ENCODE results near the gene ARSH.
"Not testable (repeated sequence)": the region's sequence is repeated elsewhere in the genome, so short reads cannot be mapped to it uniquely, and the experiment has no call there.

ARSH gene, protein sequence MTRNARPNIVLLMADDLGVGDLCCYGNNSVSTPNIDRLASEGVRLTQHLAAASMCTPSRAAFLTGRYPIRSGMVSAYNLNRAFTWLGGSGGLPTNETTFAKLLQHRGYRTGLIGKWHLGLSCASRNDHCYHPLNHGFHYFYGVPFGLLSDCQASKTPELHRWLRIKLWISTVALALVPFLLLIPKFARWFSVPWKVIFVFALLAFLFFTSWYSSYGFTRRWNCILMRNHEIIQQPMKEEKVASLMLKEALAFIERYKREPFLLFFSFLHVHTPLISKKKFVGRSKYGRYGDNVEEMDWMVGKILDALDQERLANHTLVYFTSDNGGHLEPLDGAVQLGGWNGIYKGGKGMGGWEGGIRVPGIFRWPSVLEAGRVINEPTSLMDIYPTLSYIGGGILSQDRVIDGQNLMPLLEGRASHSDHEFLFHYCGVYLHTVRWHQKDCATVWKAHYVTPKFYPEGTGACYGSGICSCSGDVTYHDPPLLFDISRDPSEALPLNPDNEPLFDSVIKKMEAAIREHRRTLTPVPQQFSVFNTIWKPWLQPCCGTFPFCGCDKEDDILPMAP
- total RNA-seq, result 0 reads per million in 2 experiments

DNA sequence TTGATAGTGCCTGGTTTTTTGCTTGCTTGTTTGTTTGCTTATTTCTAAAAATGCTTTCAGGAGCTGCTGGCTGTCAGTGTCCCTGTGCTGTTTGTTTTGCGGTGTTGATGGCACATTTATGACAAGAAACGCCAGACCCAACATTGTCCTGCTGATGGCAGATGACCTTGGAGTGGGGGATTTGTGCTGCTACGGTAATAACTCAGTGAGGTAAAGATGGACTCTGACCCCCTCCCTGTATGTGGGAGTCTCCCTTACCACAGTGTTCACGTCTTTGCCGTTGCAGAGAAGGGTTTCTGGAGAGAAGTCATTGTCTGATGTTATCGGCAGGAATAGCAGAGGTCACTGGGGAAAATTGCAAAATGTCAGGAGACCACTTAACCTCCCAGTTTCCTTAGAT is at the start of gene ARSH:
Gene ARSH (plus strand): TSS at position 52 of the 400 bp plus-strand sequence. CDS start 67 bp downstream, at position 119.
- no peak for DNase-seq (ENCODE audit: low read depth)

DNA sequence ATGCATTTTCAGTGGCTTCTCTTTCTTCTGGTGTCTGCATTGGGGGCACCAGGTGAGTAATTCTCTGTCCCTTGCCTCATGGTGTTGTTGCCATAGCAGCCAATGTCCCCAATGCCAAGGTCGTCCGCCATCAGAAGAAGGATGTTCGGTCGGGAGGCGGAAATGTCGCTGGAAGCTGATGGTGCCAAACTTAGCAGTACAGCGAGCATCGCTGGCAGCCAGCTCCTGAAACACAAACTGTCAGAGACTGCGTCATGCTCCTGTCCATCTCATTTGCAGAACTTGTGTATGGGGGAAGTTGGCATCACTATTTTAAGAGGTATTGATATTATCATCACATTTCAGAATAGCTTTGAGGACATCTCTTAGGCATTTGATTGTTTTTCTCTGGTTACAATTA is 48.1 kb upstream of the ARSH start:
- no peak for DNase-seq (ENCODE audit: low read depth)

DNA sequence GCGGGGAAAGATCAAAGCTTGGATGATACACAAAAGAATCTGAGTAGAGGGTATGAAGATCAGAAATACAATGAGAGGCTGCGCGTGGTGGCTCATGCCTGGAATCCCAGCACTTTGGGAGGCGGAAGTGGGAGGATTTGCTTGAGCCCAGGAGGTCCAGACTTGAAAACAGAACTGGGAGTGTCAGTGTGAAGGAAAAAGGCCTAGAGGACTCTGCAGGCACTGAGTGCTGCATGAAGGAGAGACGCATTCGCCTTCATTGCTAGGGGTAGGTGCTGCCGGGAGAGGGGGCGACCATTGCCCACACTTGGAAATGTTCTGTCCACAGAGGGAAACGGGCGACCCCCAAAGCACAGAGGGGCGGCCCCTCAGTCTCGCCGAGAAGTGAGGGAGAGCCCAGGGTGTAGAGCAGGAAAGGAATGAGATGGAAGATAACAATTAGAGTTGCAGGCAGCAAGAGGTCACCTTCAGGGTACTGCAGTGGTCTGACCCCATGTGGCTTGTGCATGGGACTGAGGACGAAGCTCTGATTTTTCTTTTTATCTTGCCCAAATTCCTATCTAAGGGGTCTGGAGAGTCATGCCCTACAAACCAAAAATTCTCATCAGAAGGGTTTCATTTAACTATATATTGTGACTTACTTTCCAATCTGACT is 45.4 kb upstream of the ARSH start:
- DNase-seq (ENCODE audit: low read depth), result no peak

DNA sequence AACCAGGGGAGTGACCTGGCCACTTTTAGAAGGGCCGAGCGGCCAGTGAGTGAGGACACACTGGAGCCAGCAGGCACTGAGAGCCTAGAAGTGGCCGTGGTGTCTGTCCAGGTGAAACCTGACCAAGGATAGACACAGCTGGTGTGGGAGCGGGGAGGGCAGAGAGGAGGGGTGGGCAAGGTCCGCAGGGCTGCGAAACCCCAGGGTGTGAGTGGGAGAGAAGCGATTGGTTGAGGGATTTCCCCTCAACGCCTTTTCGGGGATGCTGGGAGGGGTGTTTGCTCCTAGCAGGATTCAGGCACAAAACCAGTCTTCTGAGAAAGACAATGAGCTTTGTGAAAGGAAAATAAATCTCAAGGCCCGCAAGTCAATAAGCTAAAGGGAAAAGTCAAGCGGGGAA is 44.0 kb upstream of the ARSH start:
- no peak for DNase-seq (ENCODE audit: low read depth)

DNA sequence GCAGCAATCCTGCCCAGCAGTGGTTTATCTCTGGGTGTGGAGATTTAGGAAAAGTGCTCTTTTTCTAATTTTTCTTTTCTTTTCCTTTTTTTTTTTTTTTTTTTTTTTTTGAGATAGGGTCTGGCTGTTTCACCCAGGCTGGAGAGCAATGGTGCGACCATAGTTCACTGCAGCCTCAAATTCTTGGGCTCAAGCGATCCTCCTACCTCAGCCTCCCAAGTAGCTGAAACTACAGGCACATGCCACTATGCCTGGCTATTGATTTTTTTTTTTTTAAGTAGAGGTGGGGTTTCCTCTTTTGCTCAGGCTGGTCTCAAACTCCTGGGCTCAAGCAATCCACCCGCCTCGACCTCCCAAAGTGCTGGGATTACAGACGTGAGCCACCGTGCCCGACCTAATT is 42.9 kb upstream of the ARSH start:
- not testable (repeated sequence) for DNase-seq (ENCODE audit: low read depth)

DNA sequence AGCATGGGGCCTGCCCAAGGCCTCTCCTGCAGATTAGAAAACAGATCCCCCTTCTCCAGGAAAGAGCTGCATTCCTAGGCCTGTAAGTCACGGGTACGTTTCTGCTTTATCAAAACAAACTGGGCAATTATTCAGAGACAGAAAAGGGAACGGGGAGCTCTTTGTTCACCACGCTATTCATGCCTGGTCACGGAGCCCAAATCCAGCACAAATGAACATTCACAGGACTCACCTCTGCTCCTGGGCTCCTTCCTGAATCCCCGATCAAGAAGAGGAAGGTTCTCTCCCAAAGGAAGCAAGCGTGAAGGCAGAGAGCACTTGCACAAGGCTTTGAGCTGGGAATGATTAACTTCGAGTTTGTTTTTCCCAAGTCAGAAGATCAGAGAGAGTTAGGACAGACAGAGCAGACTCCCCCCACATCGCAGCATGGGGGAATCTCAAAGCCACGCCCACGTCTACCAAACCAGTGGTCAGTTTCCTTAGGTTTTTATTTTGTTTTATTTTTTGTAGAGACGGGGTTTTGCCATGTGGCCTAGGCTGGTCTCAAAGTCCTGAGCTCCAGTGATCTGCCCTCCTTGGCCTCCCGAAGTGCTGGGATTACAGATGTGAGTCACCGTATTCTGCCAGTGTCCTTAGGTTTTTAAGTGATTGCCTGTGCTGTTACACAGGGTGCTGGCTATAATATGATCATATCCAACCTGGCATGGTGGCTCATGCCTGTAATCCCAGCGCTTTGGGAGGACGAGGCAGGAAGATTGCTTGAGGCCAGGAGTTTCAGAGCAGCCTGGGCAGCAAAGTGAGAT is 42.2 kb upstream of the ARSH start:
- DNase-seq (ENCODE audit: low read depth), result not testable (repeated sequence)

DNA sequence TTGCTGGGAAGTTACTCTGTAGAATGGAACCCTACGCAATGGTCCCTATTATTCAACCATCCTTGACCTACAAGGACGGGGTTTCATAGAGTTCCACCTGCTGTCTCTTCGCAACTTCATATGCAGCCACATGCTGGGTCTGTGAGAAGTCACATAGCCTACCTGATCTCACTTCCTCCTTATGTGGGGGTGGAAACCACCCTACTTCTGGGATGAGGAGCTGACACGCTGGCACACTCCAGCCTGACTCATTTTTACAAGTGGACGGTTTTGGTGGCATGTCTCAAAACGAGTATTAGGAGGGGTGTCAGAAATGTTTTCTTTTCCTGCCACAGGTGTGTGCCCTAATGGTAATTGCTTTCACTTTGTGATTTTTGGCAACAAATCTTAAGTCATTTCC is 40.4 kb upstream of the ARSH start:
- no peak for DNase-seq (ENCODE audit: low read depth)

DNA sequence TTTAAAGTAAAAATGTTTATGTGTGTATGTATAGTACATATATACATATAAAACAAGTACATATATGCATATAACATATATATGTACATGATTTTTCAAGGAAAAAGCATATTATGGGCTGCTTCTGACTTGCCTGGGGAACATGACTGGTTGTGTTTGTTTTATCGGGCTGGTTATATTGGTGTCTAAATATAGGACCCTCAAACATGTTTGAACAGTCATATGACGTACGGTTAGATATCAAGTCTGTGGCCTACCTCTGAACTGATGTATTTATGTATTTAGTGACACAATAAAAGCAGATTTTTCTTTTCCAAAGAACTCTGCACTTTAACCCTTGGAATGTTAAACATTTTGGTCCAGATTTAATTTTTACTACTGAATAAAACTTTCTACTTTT is 39.3 kb upstream of the ARSH start:
- no peak for DNase-seq (ENCODE audit: low read depth)

DNA sequence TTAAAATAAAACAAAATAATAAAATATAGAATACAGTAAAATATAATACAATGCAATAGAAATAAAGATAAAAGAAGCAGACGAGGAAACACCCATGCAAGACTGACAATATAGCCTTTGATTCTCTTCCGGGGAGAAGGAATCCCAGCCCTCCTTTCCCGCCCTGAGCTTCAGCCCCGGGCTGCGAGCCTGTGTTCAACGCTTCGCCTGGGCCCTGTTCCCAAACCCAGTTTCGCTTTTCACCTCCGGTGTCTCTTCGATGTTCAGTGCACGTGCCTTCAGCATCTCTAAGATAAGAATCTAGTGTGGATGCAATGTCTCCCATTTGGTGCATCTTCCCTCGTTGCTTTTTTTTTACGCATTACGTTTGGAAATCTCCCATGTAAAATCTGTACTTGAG is 38.8 kb upstream of the ARSH start:
- DNase-seq (ENCODE audit: low read depth), result no peak

DNA sequence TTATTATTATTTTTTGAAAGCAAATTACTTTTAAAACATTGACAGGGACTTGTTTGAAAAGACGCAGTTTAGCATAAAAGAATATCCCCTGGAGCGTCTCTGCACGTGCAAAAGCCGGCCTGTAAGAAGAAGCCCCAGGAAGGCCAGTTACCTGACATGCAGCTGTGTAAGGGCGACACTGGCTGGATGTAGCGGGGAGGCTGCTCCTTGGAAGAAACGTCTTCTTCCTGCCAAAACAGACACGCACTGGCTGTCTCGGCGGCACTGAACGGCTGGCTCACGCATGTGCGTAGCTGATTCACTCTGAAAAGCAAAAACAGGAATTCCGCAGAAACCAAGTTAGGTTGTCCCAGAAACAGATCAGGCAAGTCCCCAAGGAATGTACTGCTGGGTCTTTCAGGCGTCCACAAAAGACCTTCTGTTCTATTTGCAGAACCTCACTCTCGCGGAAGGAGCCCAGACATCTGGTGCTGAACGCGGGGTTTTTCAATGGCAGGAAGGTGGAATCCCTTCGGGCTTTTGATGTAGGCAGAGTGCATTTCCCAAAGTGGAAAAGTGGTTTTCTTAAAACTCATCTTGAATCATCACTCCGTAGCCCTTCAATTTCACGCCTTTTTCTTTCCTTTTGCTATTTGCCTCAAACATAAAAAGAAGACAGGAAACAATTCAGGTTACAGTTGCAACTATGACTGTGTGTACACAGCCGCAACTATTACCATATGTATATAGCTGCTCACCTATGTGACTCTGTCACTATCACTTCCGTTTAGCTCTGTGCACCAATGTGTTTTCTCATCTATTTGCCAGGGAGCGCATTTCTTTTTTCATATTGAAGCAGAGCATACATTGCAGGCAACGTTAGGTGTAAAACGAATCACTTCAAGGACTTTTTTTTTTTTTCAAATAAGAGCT is 38.1 kb upstream of the ARSH start:
- DNase-seq (ENCODE audit: low read depth), result no peak

DNA sequence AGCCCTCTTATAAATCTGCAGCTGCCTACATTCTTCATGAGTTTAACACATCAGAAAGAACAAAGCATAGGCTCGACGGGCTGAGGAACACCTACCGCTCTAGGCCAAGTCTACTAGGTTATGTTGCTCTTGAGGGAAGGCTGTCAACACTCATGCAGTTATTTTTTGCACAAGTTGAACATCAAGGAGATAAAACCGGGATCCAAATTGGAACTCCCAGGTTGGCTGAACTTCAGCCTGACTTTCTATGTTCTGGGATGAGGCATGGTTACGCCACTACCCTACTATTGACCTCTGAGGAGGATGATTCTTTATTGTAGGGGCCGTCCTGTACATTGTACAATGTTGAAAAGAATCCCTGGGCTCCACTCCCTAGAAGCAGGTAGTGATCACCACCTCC is 37.3 kb upstream of the ARSH start:
- no peak for DNase-seq (ENCODE audit: low read depth)

DNA sequence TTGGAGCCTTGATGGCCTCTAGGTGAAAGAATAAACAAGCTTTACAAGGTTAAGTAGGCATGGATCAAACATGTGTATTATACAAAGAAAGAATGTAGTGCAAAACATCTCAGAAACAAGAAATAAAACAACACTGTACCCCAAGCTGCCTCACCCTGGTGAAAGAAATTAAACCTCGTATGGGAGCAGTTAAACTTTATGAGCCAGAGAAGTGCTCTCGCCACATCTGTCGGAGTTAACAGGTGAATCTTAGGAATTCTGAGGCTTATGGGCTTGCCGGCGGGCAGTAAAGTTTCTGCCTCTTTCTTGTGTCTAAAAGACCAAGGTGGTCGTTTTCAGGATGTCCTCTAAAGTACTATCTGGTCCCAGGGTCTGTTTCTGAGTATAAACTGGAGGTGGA is 34.0 kb upstream of the ARSH start:
- DNase-seq (ENCODE audit: low read depth), result no peak

DNA sequence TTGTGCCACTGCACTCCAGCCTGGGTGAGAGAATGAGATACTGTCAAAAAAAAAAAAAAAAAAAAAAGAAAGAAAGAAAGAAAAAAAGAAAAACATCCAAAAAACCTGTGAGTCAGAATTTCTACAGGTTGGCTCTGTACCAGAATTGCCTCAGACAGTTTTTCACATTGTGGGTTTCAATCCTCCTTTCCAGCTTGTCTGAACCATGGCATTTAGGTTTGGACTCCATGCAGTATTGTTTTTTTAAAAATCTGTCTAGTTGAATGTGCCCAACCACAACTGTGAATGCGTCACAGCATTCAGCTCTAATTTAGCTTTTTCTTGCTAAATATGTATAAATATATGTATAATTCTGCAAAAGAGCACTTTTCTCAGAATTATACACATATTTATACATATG is 31.4 kb upstream of the ARSH start:
- DNase-seq (ENCODE audit: low read depth), result no peak

DNA sequence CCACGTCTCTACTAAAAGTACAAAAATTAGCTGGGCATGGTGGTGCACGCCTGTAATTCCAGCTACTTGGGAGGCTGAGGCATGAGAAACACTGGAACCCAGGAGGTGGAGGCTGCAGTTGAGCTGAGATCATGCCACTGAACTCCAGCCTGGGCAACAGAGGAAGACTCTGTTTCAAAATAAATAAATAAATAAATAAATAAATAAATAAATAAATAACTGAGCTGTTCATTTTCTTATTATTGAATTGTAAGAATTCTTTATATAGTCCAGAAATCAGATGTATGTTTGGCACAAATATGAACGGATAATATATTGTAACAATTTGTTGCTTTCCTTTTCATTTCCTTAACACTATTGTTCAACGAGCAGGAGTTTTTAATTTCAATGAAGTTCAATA is 27.7 kb upstream of the ARSH start:
- not testable (repeated sequence) for DNase-seq (ENCODE audit: low read depth)

DNA sequence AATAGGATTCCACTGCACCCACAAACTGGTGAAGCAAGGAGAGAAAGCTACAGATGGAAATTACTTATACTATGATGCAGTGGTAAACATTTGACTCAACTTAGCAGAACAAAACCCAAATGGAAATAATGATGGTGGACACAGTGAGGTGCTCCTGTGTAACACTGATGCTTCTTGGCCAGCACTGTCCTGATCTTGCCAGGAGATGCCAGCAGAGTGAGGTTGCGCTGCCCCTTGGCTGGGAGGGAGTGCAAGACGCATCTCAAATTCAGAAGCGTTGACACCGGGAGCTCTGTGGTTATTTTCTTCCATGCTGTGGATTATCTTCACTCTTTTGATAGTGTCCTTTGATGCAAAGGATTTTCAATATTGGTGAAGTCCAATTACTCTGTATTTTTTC is 22.0 kb upstream of the ARSH start:
- DNase-seq (ENCODE audit: low read depth), result no peak

DNA sequence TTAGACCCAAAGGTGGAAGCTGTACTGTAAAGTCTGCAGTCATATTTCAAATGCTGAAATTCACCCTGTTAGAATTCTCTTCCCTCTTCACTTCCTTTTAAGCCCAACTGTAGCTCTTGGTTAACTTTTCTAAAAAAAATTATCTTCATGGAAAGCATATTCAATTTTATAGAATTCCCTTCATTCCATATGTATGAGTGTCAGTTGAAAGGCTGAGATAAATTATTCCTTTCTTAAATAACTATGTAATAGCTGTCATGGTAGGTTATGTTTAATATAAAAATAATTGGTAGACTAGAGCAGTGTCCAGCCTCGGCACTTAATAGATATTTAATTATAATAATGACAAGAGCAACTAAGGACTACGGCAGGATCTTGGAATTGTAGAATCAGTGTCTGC is 16.8 kb upstream of the ARSH start:
- no peak for DNase-seq (ENCODE audit: low read depth)

DNA sequence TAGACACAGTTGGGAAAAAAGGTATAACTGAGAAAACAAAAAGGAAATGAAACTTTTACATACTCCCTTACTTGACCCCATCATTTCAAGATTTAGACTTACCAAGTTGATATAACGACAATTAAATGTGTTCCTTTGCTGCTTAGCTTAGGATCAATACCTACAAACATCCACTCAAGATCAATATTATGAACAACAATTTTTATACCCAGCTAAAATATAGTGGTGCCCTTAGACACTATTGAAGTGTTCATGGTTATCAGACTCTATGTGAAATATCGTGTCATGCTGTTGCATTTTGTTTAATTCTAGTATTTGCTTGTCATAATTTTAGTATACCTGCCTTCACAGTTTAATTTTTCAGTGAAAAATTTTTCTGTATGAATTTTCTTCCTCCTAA is 4.2 kb downstream of the ARSH start:
- no peak for DNase-seq (ENCODE audit: low read depth)

DNA sequence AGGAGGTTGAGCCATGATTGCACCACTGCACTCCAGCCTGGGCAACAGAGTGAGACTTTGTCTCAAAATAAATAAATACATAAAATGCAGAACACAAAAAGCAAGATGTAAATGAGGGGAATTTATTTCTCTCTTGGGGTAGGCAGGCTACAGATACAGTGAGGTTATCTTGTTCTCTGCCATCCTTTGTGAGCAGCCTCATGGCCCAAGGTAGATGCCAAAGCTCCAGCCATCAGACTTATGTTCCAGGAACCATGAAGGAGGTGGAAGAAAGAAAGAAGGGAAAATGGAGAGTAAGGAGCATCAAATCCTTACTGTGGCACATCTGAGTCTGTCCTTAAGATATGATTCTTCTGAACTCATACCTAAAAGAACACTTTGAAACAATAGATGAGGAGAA is 11.1 kb downstream of the ARSH start:
- no peak for DNase-seq (ENCODE audit: low read depth)

DNA sequence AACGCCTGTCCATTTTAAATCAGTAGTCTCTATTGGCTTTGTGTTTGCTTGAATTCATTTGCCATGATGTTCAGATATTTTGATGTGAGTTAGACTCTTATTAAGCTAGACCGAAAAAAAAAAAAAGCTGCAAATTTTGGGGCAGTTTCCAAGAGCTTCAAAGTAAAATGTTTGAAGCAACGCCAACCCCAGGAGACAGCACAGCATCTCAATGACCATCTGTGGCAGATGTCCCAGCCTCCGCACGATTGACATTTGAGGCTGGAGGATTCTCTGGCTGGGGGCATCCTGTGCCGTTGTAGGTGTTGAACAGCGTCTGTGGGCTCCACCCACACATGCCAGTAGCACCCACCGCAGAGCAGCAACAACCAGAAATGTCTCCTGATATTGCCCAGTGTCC is 17.8 kb downstream of the ARSH start:
- DNase-seq (ENCODE audit: low read depth), result no peak

DNA sequence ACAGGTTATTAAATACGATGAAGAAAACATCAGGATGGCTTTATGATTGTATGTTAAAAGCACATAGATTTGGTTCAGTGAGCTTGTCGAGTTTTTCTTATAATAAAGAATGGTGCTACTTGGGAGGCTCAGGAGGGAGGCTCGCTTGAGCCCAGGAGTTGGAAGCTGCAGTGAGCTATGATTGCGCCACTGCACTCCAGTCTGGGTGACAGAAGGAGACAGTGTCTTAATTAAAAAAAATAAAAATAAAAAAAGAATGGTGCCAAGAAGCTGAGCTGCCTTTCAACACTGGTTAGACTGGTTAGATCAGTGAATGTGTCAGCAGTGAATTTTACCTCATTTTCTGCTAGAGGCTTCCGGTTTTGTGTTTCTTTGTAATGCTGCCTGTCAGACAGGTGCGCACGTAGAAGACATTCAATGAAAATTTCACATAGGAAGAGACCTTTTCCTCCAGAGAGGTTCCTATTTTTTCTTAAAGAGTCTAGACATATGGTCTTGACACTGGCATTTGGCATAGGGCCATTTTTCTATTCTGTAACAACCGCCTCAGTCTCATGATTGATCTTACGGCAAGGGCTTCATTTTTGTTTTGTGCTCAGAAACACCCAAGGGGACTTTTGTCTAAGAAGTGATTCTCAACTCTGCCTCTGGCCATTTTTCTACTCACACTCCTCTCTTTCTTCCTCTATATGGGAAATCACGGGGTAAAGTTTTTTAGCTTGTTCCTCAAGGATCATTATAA is 19.9 kb downstream of the ARSH start:
- DNase-seq (ENCODE audit: low read depth), result no peak

DNA sequence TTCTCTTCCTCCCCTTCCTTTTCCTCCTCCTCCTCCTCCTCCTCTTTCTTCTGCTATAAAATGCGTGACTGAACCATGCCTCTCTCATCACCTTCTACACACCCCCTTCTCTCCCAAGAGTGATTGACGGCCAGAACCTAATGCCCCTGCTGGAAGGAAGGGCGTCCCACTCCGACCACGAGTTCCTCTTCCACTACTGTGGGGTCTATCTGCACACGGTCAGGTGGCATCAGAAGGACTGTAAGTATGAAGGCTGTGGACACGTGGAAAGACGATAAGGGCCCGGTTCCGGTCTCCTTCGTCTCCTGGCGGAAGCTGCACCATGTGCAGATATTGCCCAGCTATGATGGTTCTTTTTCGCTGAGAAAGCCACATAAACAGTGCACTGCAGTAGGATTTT is 22.8 kb downstream of the ARSH start:
- no peak for DNase-seq (ENCODE audit: low read depth)
